SIG-M5 (cell line): ENCODE data around the gene CDH8.

Experiments
- DNase-seq: peaks from one replicate; lab custom pipeline; 2025; lab: John Stamatoyannopoulos, UW

CDH8 gene

DNA sequence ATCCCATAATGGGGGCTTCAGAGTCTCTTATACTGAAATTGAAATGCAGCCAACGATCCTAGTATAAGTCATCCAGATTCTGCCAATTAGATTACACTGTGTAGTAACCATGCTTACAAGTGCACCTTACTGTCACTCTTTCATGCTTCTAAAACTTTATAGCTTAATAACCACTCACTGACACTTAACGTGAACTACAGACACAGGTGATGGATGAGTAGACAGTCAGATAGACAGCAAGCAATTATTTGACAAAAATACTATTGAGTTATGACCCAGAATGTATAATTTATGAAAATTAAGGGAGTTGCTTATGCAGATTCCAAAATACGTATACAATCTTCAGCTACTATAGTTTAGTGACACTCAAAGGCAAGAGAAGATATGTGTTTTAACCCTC, 6.3 kb downstream of the CDH8 start:
- DNase-seq = no peak

DNA sequence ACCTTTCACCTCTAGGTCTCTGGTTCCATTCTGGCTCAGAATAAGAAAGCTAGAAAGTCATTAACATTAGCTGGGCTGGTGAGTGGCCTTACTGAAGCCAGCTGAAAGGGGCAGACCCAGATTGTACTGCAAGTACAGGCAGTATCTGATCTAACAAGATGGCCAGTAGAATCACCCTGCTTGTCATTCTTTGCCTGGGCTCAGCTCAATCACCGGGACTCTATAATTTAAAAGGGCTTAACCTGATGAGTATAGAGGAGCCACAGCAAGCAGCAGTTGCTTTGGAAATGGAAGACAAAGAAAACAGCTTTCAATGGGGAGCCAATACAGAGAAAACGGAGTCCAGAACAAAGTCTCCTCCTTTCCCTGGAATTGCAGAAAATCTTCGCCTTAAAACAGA, 13.6 kb downstream of the CDH8 start:
- no peak for DNase-seq

DNA sequence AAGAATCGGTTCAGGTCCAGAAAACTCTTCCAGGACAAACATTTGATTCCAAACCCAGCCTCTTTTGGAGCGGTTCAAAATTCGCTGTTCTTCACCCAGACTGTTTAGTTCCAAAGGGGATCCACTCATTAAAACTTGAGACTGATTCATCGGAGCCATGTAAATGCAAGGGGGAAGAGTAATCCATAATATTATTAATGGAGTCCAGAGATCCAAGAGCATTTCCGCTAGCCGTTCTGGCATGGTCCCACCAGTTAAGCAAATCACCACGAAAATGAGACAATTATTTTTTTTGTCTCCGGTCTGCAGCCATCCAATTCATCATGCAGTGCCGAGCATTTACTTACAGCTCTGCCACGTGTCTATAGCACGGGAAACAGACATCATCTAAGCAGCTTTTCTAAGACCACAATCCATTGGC, 15.1 kb downstream of the CDH8 start:
- no peak for DNase-seq

DNA sequence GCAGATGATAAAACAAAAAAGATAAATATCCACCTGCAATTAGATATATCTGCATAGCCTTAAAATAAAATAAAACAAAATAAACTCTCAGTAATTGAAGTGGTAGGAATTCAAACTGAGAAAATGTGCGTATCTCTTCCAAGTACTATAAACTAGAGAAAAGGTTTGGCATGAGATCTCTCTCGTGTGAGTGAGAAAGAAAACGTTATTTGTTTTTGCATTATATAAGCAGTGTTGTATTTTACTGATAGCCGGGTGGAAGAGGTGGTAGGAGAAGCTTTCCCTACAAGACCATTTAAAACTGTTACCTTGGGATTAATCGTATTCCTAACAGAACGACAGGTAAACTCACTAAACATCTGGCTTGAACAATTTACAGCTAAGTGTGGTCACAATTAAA, 15.6 kb downstream of the CDH8 start:
- DNase-seq = no peak

DNA sequence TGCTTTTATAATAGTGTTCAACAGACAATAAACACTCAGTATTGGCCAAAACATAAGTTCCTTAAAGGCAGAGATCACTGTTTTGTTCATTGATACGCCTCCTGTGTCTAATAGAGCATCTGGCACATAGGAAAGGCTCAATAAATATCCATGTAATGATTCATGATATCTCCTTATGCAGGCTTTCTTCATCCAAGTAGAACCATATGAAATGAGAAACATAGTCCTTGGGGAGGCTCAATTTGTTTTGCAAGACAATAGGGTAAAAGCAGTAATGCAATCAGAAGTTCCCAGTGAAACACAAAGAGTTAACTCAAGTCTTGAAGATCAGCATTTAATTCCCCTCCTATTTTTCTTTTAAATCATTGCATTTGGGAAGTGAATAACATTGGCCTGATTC, 16.4 kb downstream of the CDH8 start:
- no peak for DNase-seq

DNA sequence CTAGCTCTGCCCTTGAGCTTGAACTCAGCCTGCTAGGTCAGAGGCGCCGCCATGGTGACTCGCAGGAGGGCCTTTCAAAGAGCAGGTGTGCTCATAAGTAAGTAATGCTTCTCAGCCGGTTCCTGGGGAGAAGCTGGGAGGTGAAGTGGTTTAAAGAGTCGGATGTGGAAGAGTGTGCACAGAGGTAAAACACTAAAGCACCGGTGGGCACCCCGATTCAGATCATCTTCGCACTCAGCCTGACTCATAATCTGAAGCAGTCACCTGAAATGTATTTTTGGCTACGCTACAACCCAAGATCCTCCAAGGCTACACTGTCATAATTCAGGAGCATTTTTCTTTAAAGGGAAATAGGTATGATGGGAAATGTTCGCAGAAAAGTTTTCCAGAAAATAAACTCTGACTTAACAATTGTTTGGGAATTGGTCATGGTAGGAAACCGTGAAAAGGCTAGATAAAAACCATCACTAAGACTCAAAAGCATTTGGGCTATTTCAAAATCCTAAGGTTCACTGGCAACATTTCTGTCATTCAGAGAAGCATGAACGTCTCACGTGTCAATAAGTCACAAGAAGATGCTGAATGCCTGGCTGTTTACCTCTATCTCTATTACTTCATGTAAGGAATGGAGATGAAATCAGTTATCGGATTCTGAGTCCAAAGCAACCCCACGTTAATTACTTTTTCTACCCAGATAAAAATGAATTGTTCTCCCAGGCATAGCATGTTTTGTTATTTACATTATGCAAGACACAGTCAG, 17.8 kb downstream of the CDH8 start:
- no peak for DNase-seq

DNA sequence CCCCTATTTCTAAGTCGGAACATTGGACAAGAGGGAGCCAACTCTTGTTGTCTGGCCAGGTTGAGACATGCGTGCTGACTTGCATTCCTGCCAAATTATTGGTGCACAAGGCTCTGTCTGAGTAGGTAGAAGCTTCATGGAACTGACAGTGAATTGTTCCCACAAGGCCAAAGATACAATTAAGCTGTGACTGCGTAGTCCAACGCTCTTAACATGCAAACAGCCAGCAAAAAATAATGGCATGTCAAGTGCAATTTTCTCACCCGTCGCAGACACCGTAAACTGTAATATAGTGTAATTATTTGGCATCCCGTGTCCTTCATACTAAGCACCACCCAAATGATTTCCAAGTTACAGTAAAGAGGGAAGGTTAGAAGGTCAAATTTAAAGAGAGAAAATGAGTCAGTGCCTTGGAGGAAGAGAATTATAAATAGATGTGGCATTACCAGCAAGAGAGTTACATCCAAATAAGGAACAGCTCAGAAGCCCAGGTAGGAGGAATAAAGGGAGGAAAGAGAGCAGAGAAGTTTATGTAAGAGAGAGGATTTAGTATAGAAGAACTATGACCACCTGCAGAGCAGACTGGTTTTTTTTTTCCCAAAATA, 21.8 kb downstream of the CDH8 start:
- no peak for DNase-seq

DNA sequence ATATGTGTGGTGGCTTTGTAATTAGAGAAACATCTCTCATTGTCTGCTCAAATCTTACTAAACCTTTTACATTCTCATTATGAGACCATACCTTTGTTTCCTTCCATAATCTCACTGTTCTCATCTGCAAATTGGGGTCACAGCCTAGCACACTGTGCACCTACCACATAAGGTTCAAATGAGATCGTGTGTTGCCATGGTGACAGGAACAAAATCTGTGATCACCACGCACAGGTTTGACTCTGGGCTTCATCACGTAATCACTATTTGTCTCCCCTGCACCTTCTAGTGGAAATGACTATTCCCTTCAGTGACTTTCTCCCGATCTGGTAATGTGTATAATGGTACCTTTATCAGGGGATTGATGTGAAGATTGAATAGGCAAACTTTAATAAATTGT, 26.1 kb downstream of the CDH8 start:
- no peak for DNase-seq

DNA sequence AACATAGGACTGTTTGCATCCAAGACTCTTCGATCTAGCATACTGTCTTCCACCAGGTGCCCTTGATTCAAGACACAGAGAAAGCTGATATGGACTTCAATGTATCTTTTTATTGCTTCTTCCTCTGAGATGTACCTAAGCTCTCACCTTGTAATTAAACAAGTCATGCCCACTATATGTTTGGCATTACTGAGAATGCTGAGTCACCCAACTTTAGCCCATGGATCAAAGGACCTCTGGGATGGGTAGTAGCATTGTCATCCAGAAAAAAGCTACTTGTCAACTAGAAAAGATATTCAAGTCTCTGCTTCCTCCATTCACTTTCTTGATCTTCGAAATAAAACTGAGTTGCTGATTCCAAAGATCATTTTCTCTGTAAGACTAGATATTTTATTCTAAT, 37.8 kb downstream of the CDH8 start:
- no peak for DNase-seq

DNA sequence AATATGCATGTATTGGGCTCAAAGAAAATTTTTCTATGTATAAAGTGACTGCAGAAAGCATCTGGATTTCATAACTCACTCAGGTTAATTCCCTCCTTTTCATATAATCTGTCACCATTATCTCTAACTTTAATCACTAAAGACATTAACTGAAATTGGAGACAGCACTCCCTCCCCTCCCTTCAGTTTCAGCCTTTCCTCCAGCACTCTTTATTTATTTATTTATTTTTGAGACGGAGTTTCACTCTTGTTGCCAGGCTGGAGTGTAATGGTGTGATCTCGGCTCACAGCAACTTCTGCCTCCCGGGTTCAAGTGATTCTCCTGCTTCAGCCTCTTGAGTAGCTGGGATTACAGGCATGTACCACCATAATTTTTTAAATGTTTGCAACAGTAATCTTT, 43.1 kb downstream of the CDH8 start:
- no peak for DNase-seq

DNA sequence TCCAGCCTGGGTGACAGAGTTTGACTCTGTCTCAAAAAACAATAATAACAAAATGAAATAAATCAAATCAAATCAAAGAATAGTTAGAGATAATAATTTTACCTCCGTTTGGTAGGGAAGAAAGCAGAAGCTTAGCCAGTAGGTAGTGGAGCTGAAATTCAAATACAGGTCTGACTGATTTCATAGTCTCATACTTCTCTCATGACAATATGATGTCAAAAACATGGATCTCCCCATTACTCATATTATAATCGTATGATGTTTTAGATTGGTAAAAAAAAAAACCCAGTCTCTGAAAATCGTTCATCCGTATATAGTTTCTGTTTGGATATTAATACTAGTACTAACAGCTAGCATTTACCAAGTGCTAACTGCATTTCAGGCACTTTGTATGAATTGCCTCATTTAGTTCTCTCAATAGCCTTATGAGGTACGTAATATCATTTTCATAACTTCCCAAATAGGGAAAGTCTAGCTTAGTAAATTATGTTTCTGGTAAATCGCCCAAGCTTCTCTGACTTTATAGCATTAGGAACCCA, 48.7 kb downstream of the CDH8 start:
- no peak for DNase-seq

DNA sequence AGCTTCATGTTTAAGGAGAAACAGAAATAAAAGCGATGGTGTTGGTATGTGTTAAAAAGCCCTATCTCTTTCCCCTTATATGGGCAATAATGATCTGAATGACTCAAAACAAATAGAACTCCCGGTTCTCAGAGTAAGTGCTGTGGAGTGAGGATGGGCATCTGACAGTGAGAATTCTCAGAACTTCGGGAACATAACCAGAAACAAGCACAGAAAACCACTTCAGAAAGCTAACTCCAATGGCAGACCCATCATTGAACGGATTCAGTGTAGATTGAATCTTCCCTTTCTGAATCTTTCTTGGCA, 67.2 kb downstream of the CDH8 start:
- no peak for DNase-seq

DNA sequence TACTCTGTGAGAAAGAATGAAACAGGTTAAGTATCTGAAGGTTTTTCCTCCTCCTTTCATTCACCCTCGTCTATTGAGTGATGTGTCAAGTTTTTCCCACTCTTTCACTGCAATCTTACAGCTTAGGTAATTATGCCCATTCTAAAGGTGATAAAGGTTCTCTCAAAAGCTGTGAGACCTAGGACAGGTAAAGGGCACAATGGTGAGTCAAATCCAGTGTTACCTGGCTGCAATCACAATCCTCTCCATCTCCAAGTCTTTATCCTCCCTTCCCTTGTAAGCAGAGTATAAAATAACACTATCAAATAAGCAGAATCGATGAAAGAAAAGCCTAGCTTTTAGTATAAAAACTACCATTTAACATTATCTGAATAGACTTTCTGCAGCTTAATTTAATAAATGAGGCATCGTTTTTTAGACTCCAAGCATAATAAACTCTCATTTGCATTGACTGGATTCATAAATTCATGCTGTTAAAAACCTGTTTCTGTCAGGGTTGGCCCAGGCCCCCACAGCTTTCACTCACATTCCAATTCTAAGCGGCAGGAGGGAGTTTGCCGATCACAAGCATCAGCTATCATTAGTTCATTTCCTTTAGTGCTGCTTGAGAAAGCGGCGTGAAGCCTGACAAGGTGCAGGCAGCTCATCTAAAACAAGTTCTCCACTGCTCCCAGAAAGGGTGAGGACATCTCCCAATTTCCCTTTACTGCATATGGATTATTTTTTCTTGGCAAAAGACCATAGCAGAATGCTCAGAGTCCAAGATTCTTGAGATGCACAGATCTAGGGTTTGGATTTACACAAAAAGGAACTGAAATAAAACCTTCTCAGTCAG, 67.8 kb downstream of the CDH8 start:
- DNase-seq = no peak

DNA sequence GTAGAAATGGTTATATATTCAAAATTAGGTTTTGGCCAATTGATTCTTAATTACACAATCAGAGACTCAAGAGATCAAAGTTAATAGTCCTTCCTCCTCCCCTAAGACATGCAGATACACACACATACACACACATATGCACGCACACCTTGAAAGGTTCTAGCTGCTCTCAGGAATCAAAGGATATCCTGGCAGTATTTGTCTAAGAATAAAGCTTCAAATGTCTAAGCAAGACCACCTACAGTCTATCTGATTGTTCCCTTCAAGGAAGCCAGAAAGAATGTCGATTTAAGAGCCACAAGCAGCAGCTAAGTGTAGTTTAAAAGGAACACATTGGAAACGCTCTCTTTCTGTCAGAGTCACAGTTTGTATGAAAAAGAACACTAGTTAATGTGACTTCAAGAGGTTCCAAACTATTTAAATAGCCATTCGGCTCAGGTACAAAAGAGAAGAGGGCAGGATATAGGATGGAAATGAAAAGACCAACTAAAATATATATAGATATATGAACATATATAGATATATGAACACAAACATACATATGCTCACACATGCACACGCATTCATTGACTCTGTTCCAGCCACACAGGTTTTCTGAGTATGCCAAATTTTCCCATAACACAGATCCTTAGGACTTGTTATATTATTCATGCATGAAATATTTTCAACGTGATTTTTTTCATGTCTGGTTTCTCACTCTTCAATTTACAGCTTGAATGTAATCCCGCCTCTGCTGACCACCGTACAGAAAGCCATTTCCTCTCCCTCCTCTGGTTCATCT, 79.0 kb downstream of the CDH8 start:
- DNase-seq = no peak

DNA sequence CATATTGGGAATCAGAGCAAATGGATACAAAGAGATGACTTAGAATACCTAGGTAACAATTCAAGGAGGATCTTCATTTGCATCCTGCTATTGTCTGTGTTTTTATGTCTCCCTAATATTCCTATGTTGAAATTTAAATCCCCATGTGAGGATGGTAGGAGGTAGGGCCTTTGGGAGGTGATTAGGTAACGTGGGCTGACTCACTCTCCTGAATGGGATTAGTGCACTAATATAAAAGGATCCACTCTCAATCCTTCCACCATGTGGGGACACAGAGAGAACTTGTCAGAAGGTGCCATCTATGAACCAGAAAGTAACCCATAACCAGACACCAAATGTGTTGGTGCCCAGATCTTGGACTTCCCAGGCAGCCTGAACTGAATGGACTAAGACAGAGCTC, 83.4 kb downstream of the CDH8 start:
- DNase-seq = no peak

DNA sequence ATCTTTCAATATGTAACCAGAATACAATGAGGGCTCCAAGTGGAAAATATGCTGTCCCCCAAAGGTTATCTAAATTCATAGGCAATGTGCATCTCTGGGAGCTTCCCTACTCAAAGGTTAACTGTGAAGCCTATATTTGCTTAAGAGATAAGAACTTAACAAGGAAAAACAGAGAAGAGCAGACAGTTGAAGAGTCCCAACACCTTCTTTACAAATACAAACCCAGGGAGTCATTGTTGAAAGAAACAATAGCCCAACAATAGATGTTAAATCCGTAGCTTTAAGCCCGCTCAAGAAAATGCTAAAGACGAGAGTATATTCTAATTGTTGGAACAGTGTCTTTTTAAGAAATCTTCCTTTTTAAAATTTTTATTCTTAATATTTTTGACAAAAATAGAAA, 87.8 kb downstream of the CDH8 start:
- DNase-seq = no peak

DNA sequence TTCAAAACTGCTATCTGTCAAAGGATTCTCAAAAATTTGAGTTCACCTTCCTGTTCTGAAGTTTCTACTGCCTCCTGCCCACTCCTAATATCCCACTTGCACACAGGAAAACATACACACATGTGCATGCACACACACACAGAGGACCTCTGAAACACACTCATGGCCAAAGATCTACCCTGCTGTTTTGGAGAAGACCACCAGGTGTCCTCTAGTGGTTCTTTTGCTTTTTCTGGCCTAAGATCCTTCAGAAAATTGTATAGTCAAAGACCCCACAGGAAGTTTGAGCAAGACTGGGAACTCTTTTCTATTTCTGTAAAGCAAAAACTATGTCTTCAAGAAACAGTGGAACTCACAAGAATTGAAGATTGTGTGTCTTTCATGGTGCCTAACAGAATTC, 90.2 kb downstream of the CDH8 start:
- DNase-seq = no peak

DNA sequence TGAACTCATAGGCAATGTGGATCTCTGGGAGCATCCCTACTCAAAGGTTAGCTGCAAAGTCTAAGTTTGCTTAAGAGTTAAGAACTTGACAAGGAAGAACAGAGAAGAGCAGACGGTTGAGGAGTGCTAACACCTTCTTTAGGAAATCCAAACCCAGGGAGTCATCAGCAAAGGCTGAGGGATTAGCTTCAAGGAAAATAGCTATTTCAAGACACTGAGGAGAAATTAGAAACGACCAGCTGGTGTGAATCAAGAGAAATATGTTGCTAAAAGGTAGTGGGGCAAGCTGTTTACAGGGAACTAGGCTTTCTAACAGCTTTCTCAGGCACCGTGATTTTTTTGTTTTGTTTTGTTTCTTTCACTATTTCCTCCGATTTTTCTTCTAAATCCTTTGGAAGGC, 90.7 kb downstream of the CDH8 start:
- no peak for DNase-seq

DNA sequence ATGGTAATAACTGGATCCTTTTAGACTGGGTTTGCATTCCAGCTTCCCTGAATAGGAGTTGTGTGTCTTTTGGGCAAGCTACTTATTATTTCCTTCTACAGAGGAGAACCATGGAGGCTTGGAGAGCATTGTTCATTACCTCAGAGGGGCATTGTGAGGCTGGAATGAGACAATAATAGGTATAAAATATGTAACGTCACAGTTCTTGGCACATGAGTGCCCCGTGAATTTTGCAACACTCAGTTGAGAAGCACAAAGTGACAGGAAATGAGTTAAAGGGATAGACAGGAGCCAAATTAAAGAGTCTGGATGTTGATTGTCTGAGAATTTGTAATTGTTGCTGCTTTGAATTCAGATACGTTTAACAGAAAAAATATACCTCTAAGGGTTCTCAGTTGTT, 92.2 kb downstream of the CDH8 start:
- no peak for DNase-seq

DNA sequence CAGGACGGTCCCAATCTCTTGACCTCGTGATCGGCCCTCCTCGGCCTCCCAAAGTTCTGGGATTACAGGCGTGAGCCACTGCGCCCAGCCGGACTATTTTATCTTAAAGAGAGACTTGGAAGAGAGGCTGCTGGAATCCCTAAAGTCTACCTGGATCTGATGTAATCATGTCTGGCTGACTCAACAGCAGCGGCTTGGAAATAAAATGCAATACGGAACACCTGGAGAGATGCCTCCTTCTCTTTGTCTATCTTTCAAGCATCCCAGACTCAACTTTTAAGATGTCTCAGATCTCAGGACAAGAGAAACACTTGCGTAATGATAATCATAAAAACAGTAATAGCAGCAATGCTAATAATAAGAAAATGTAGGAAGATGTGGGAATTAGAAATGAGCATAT, 95.6 kb downstream of the CDH8 start:
- DNase-seq = no peak

DNA sequence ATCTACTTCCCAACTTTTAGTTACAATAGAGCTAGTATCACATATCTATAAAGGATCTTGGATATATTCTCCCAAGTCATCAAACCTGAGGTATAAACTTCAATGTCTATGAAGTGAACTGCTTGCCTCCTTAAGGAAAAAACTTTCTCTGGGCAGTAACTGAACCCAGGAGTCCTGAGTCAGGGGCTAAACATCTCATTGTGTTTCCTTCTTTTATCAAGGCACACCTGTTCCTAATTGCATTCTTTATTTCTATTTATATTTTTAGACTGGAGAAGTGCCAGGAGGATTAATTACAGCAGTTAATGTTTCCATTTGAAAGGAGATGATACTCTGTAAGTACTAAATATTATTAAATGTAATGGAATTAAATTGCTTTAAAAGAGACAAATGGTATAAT, 98.6 kb downstream of the CDH8 start:
- DNase-seq = no peak

DNA sequence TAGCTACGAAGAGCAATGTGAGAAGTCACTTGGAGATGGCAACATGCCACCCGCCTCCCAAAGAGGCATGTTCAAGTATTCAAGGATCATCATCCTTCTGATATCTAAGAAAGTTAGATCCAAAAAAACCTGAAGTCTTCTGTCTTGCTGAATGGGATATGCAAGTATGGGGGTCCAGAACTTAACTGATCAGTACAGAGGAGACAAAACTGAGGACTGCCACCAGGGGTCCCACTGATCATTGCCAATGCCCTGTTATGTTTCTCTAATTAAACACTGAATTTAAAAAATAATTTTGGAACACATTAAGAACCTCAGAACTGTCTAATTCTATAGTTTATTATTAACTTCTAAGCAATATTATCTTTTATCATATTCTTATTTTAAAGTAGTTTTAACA, 99.7 kb downstream of the CDH8 start:
- no peak for DNase-seq
